ENCODE measurements around the gene NOVA1.

DNA sequence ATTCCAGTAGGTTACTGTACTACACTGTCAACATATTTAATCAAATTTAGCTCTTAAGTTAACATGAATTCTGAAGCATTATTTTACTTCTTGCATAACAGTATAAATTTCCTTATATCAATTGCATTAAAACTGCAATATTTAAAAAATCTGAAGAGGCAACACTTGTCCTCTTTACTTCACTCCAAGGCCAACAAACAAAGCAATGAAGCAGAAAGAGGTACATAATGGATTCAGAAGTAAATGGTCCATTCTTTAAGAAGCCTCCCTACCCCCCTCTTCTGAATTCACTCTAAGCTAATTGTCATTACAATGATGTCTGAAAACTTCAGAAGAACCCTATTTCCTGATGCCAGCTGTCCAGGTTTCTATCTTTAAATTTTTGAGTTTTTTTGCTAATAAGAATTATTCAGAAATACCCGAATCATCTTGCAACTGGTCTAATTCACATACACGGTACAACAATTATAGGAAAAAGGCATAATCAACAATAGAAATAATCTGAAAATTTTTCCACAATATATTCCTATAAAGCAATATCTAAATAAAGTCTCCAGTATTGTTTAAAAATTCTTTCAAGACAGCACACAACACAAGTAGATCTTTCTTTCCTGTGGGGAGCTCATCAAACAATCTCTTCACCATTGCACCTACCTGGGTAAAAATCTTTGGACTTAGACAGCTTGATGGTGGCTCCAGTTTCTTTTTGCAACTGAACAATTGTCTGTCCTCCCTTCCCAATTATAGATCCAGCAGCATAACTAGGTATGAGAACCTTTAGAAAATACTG lies 2.9 kb downstream of the NOVA1 start:
- no peak for TF ChIP-seq CTBP1 (IDR thresholded peaks at IDR 0.05; ENCODE audit: borderline replicate concordance)
- TF ChIP-seq SP1 (IDR thresholded peaks at IDR 0.05) = no peak
- no peak for TF ChIP-seq BHLHE40 (IDR thresholded peaks at IDR 0.05; ENCODE audit: borderline replicate concordance)
- TF ChIP-seq ZNF384 (IDR thresholded peaks at IDR 0.05) = no peak
- no peak for TF ChIP-seq FOXM1 (IDR thresholded peaks at IDR 0.05; ENCODE audit: borderline replicate concordance)
- TF ChIP-seq, protein P1, sequence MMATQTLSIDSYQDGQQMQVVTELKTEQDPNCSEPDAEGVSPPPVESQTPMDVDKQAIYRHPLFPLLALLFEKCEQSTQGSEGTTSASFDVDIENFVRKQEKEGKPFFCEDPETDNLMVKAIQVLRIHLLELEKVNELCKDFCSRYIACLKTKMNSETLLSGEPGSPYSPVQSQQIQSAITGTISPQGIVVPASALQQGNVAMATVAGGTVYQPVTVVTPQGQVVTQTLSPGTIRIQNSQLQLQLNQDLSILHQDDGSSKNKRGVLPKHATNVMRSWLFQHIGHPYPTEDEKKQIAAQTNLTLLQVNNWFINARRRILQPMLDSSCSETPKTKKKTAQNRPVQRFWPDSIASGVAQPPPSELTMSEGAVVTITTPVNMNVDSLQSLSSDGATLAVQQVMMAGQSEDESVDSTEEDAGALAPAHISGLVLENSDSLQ (IDR thresholded peaks at IDR 0.05) = no peak
- no peak for TF ChIP-seq SUZ12 (IDR thresholded peaks at IDR 0.05)
- no peak for TF ChIP-seq NFRKB (IDR thresholded peaks at IDR 0.05)
- TF ChIP-seq ARNT (IDR thresholded peaks at IDR 0.05) = no peak
- no peak for TF ChIP-seq FOXA1 (IDR thresholded peaks at IDR 0.05)
- no peak for TF ChIP-seq L3MBTL2 (conservative IDR thresholded peaks at IDR 0.05)
